ENCODE data around the gene HMGB1.
A peak's percentile ranks its signal among the peaks of the same experiment; 100 is the strongest.

Gene HMGB1
- total RNA-seq: 365 to 410 (median 386) reads per million in 3 experiments

DNA sequence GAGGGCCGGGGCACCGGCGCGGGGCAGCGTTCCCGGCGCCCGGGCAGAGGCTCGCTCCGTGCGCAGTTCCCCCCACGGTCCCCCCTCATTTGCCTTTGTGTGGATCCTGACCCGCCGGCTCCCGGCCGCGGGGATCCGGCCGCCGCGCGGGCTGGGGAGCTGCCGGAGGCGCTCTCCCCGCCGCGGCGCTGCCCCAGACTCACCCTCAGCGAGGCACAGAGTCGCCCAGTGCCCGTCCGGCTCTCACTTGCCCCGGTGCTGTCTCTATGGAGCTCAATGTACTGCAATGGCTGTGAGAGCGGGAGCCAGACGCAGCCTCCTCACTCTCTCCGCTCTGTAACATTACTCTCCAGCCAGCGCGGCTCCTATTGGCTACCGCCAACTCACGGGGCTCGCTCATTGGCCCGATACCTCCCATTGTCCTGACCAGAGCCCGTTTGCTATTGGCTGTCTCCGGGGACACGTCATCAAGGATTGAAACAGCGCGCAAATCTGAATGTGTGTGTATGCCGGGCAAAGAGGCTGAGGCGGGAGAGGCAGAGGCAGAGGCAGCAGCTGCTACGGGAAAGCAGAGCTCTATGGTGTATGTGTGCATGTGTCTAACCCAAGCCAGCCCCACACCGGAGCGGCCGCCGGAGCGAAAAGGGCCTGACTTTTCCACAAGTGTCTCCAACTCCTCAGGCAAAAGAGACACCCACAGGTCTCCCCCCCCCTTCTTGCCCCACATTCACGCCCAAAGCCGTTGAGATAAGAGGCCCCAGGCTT lies at the start of gene HMGB1:
Gene HMGB1 (minus strand): TSS at position 344 of the 765 bp plus-strand sequence. CDS start 2,256 bp downstream, outside the sequence.
- peak; percentile 97 for DNase-seq

DNA sequence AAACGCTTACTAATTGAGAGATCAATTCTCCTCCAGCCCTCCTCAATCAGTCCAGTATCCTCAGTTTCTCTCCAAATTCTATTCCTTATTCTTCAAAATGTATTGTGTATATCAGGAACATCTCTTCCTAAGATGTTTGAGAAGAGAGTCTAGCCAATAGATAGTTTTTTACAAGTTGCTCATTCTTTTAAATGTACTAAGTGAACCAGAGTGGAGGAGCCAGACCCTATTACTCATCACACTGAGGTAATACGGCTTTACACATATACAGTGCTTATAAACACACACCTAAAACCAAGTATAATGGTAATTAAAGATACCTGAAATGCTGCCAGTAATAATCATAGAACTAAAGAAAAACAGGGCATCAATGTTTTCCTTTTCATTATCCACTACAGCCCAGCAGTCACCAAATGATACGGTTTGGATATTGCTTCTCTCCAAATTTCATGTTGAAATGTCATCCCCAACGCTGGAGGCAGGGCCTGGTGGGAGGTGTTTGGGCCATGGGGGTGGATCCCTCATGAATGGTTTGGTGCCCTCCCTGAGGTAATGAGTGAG lies 45.2 kb upstream of the HMGB1 start:
- DNase-seq: no peak

DNA sequence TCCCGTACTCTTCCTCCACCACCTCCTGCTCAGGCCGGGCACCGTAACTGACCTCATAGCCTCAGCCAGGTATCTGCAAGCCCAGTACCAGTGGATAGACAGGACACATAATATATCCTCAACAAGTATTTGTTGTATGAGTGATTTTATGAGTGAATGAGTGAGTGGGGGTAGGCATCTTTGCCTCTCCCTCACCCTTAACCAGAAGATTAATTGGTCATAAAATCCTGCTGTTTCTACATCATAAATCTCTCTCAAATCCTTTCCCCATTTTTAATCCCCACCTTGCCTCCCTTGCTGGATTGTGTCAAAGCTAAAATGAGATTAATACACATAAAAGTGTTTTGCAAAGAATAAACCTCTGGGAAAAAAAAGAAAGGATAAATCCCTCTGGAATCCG lies 44.4 kb upstream of the HMGB1 start:
- DNase-seq: no peak

DNA sequence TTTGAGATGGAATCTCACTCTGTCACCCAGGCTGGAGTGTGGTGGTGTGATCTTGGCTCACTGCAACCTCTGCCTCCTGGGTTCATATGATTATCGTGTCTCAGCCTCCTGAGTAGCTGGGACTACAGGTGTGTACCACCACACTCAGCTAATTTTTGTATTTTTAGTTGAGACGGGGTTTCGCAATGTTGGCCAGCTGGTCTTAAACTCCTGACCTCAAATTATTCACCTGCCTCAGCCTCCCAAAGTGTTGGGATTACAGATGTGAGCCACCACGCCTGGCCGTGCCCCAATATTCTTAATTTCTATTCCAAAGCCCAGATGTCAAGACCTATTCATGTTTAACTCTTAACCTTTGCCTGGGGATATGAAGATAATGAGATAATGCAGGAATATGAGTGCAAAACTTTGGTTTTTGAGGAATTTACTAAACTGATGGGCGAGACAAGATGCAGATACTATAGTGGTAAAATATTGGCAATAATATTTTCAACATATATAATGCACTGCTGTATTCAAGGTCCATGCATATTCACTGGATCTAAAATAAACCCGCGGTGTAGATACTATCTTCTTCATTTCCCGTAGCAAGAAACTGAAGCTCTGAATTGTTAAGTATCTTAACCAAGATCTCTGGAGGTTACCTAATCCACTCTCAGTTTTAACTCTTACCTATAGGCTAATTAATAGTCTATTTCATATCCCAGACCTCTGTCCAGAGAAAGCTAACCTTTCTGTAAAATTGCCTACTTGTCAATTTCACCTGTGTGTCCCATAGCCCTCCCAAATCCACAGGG lies 43.7 kb upstream of the HMGB1 start:
- no peak for DNase-seq

DNA sequence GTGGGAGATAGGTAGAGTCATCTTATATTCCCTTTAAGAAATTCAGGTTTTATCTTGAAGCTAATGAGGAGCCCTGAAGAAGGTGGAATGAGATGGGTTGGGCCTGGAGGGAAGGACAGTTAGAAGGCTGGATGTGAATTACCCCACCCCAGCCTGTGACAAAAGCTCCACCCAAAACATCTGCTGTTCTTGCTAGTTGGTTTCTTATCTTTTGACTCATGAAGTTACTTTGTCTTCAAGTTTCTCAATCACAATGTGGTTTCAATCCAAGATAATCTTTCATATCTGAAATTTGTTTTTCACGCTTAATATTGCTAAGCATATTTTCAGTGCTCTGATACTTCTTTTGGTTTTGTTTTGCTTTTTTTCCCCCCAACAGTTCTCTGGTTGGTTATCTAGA lies 38.3 kb upstream of the HMGB1 start:
- no peak for DNase-seq

DNA sequence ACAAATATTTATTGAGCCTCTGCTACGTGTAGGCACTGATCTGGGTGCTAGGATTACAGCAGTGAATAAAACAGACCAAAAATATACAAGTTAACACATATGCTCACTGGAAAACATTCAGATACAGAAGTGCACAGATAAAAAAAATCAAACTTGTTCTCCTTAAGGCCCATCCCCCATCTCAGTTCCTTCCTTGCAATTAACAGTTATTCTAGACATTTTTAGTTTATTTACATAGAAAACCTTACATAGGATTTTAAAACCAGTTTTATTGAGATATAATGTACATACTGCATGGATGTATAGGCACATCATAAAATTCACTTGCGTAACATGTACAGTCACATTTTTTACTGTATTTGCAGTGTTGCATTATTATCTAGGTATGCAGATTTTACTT lies 36.5 kb upstream of the HMGB1 start:
- DNase-seq: no peak

DNA sequence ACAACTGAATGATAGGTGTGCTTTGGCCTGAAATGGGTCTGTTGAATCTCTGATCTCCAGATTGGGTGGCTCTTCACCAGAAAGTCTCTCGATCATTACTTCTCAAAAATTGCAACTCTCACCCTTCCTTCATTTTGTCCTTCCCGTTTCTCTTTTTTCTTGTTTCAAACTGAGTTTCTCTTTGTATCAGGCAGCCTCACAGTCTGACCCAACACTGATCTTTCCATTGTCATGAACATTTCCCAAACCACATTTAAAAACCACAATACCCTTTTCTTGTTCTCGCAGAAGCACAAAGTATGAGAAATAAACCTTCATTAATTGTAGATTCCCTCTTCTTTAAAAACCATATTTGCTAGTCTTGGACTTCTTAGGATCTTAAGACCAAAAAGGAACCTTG lies 33.6 kb upstream of the HMGB1 start:
- DNase-seq: no peak

DNA sequence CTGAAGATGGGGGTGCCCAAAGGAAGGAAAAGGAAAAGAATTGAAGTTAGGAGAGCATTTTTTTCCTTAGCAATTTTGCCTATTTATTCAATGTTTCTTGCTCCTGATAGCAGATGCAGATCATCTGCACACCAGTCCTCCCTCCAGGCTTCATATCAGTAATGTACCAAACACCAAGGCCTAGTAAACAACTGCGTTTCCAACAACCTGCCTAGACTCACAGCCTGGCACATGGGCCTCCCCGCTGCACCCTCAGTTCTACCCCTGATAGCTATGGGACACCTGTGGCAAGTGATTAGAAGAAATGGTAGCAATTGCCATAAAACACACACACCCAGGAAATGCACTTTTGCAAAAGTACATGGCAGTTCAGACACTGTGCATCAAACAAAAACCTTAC lies 30.4 kb upstream of the HMGB1 start:
- DNase-seq: no peak

DNA sequence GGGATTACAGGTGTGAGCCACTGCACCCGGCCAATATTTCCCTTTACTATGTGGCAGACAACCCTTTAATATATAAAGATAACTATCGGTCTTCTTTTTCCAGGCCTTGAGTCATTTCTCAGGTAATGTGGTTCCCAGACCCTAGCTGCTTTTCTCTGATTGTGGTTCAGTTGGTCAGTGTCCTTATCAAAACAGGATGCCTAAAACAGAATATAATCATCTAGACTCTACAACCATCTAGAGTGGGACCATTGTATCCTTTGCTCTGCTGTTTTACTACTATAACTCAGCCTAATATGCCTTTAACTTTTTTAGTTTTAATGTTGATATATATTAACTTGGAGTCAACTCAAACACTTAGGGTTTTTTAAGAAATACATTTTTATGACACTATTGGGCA lies 30.0 kb upstream of the HMGB1 start:
- no peak for DNase-seq

DNA sequence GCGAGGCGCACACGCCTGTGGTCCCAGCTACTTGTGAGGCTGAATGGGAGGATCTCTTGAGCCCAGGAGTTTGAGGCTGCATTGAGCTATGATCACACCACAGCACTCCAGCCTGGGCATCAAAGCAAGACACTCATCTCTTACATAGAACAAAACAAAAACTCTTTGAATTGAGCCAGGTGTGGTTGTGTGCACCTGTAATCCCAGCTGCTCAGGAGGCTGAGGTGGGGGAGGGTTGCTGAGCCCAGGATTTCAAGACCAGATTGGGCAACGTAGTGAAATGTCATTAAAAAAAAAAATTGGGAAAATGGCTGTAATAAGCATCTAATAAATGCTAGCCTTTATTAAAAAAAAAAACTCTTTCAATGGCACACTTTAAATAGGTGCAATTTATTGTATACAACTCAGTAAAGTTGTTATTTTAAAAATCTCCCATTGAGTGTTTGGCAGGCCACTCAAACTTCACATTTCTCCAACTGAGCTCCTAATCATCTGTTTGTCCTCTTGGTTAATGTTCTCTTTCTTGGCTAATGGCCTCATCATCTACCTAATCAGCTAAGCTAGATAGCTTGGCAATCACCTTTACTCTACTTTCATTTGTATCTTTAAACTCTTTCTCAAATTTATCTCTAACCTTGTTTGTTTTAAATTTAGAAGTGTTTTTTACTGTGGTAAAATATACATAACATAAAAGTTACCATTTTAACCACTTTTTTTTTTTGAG lies 28.1 kb upstream of the HMGB1 start:
- no peak for DNase-seq

DNA sequence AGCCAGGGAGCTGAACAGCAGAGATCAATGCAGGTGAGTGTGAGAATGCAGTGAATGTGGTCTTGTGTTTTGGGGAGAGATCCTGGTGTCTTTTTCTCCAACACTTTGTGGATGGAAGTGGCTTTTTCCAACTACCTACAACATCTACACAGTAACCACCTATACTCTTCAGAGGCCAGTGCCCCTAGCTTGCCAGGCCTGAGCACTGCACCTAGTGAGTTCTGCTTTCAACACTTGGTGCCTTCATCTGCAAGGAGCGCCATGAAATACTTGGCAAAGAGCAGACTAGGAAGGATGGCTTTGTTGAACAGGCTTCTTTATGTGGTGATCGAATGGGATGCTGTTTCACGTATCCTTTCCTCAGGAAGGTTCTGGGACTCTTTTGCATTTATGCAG lies 21.3 kb upstream of the HMGB1 start:
- no peak for DNase-seq

DNA sequence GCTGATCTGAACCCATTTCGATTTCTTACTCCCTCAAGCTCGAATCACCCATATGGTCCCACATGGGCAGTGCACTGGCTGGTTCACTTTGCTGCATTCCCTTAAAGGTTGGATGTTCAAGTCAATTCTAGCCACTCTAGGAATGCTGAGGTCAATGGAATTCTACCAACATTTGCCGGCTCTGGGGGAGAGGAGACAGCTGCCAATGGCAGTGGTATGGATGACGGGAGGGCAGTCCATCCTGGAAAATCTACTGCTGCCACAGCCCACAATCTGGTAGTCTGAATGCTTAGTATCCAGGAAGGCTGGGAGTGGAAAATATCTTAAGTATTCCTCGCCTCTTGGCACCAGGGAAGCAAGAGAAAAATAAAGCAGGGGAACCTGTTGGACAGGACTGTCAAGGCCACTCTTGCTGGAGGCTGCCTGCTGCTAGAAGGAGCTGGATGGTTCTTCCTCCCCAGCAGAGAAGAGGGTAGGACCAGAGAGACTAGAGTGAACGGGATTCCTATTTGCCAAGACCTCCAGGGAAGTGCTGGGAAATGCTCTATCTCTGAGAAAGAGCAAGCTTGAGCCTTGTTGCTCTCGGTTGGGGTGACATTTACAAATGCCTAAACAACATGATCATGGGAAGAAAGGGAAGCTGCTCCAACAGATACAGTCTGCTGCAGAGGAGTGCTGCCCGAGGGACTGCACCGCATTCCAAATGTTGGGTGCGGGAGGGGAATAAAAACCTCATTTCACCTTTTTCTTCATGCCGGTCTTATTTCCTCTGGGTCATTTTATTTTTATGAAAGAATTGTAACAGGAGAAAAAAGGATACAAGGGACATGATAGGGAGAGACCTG lies 20.7 kb upstream of the HMGB1 start:
- no peak for DNase-seq

DNA sequence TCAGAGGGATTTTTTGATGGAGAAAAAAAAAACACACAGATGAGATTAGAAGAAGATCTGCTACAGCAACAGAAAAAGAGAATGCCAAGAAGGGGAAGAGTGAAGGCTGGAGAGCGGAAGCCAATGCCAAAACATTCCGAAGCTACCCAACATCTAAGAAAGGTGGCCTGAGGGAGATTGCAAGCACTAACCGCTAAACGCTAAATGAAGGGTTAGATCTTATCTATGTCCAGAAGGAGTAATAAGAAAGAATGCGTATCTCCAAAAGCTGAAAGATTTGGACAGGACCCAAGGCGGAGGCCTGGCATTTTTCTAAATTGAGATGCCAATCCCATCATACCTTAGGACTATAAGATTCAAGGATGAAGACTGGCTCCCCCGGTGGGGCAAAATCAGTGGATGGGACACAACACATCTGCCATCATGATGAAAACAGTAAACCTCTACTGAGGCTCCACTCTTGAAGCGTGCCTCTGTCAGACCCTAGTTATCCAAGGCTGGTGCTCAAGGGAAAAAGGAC lies 15.6 kb upstream of the HMGB1 start:
- DNase-seq: no peak

DNA sequence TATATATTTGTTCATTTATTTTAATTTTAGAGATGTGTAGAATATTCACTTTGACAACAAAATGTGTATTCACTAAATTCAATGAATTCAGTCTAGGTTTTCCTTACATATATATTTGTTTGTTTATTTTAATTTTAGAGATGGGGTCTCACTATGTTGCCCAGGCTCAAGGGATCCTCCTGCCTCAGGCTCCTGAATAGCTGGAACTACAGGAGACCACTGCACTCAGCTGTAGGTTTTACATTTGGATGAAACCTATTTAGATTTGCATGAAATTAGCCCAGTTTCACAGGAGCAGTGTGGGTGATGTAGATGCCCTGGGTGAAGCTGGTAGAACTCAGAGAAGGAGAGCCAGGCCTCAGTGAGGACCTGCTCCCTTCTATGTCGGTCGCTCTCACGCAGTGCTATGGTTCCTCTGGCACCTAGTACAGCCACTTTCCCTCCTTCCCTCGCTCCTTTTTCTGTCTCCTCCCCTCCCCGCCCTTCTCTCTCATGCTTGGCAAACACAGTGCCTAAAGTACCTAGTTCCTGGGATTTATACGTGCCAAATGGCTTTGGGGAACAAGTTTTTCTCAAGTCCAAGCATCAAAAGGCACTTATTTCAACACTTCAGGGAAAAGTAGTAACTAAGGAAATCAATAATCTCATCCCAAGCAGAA lies 14.7 kb upstream of the HMGB1 start:
- no peak for DNase-seq

DNA sequence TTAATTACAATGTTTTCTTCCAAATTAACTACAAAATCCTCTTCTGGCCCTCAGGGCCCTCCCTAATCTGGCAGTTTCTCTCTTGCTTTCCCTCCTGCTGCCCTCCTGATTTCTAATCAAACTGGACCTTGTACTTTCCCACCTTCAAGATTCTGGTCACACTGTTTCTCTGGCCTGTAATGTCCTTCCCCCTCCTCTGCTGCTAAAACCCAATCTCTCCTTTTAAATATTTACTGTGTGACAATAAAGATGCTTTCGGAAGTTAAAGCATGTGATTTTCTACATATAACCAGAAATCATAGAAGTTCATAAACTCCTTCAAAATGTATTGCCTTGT lies 14.1 kb upstream of the HMGB1 start:
- no peak for DNase-seq

DNA sequence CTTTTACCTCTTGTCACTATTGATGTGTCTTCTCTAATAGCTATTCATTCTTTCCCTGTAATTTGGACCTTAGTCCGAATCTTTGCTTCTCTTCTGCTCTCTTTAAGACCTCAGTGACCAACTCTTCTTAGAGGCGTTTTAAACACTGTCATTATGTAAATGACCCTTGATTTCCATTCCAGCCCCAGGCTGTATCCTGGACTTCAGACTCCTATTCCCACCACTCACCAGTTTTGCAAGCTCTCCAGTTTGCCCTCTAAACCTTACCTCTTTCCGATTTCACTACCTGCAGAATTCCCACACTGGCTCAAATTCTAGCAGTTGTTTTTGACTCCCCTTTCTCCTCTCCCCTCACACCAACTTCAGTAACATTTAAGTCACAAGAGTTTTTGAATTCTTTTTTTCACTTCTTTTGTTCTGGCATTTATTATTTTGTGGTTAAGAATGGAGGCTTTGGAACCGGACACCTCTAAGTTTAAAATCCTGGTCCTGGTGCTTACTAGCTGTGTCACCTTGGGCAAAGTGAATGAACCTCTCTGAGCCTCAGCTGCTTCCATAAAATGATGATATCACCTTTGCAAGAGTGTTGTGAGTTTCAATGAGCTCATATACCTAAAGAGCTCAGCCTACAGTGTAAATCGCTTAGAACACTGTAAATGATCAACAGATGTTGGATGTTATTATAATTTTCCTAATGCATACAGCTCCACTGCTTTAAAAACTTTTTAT lies 13.6 kb upstream of the HMGB1 start:
- DNase-seq: no peak

DNA sequence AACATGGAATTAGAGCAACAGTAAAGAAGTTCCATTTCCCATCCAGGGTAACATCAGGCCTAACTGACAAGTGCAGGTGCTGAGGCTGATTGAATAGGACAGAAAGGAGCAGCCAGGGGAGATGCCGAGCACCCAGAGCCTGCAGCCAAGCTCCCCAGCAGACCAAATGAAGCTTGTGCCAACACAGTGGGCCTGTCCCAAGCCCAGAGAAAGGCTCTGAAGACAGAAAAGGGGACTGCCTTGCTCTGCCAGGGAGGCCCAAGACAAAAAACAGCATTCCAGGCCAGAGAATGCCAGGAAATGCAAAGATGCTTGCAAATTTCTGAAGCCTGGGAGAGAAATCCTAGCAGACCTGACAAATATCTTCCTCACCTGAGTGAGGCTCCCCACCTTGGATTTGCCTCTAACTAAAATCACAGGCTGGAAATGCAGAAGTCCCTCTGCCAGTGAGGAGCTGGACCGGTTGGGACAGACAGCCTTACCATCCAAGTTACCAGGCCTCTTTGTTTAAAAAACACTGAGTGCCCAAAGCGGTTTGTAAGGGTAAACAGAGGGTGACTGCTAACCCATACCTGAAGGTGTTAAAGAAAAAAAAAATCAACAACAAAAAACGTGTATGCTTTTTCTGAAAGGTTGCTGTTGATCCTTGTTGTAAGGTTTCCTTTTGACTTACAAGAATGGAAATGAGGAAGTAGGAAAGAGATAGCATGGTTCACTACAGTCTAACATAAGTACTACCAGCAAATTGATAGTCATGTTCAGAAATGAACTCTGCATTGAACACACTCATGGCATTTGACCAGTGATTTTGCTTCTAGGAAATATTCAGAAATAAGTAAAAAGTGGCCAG lies 11.8 kb upstream of the HMGB1 start:
- DNase-seq: no peak

DNA sequence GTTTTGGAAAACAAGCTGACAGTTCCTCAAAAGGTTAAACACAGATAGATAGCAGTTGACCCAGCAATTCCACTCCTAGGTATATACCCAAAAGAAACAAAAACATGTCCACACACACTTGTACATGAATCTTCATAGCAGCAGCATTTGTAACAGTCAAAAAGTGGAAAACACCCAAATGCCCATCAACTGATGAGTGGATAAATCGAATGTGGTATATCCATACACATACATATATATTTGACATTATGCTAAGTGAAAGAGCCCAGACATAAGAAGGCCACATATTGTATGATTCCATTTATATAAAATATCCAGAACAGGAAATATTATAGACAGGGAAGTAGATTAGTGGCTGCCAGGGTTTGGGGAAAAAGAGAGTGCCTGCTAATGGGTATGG lies 7.9 kb upstream of the HMGB1 start:
- no peak for DNase-seq

DNA sequence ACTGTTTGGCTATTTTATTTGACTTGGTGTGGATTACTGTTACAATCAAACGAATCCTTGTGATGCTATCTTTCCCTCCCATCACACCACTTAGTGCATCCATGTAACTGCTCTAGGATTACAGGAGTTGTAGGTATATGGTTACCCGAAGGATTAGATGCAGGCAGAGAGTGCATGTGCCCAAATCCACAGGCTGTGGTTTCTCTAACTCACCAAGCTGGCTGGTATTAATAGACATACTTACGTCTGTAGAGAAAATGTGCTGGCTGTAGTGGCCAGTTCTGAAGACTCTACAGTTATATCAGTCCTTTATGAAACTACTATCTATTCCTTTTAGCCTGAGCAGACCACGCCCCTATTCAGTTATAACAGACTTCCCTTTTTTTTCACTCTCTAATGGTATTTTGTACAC lies 1.1 kb upstream of the HMGB1 start:
- DNase-seq: no peak

DNA sequence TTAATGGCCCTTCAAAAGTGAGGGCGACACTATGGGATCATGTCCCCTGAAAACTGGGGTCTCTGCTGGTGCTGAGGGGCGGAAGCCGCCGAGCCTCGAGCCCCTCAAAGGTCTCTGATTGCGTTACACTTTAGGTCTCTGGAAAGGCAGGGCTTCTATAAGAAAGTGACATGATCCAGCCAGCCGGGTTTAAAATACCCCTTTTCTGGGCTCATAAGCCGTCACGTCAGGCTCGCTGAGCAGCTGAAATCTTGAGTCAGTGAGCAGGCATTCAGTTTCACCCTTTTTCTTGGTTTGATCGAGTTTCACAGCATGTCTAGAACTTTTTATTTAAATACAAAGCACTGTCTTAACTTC lies 600 bp upstream of the HMGB1 start:
- DNase-seq: no peak

Measured in central memory CD4-positive, alpha-beta T cell (primary cell).